Epithelial cell of proximal tubule (primary cell): ENCODE data around the gene TAGLN3. TPM values are rescaled to one million over a fixed set of nuclear protein-coding genes. Genes with fewer than 3 reads are reported as not detected.
"Not testable (repeated sequence)": the region's sequence is repeated elsewhere in the genome, so short reads cannot be mapped to it uniquely, and the experiment has no call there.

ENCODE experiments used
- DNase-seq: peaks from one replicate; pipeline ENCODE4 v3.0.0-alpha.2; 2011; ENCODE audit warnings: low read depth
- H3K4me3 ChIP-seq: 2 replicates; pipeline ENCODE4 v1.5.1; 2011; ENCODE audit warnings: low read depth, mild to moderate bottlenecking, low read length
- total RNA-seq: library from RNA; depleted of rRNA; stranded (reverse); fragments of >200 nt; gene quantifications from 2 replicates; pipeline ENCODE4 v1.2.3, GENCODE V29; 2015
- TF ChIP-seq, protein P1 (sequence below): conservative IDR thresholded peaks from 2 replicates; pipeline ENCODE4 v1.5.1; 2012; ENCODE audit warnings: low read depth, mild to moderate bottlenecking, low read length

TAGLN3 gene
- total RNA-seq, 1 donor from 2014 or later: 10.0 TPM

DNA sequence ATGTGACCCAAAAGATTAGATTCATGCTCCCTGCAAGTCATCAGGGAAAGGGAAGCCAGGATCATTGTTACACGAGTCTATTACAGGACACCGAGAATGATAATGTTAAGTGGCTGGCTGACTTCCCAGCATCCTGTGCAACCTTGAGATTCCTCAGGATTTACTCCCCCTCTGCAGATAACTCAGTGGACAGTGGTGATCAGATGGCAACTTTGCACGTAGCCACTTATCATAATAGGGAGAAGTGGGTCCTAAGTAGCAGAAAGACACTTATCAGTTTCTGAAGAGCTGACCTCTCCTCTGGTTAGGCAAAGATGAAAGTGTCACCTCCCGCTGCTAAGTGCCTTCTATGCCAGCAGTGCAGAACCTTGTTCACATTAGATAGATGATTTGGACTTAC is 29.1 kb downstream of the TAGLN3 start:
- TF ChIP-seq, protein P1, sequence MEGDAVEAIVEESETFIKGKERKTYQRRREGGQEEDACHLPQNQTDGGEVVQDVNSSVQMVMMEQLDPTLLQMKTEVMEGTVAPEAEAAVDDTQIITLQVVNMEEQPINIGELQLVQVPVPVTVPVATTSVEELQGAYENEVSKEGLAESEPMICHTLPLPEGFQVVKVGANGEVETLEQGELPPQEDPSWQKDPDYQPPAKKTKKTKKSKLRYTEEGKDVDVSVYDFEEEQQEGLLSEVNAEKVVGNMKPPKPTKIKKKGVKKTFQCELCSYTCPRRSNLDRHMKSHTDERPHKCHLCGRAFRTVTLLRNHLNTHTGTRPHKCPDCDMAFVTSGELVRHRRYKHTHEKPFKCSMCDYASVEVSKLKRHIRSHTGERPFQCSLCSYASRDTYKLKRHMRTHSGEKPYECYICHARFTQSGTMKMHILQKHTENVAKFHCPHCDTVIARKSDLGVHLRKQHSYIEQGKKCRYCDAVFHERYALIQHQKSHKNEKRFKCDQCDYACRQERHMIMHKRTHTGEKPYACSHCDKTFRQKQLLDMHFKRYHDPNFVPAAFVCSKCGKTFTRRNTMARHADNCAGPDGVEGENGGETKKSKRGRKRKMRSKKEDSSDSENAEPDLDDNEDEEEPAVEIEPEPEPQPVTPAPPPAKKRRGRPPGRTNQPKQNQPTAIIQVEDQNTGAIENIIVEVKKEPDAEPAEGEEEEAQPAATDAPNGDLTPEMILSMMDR: no peak
- no peak for DNase-seq

DNA sequence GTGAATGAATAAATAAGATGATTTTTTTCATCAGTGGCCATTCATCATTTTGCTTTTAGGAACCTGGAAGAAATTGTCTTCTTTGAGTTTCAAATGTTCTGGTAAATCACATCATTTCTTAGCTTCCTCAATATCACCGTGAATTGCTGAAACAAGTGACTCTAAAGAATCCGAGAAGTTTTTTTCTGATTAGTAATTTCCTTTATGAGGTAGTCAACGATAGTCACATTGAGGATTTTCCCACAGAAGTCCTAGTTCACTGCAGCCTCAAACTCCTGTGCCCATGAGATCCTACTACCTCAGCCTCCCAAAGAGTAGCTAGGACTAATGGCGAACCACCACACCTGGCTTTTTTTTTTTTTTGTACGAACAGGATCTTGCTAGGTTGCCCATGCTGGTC is 32.2 kb downstream of the TAGLN3 start:
- H3K4me3 ChIP-seq: no peak overlapping the region
- DNase-seq: no peak
- TF ChIP-seq, protein P1: no peak

More for the DNA sequence above, 29.1 kb downstream of the TAGLN3 start:
- no peak overlapping the region for H3K4me3 ChIP-seq

DNA sequence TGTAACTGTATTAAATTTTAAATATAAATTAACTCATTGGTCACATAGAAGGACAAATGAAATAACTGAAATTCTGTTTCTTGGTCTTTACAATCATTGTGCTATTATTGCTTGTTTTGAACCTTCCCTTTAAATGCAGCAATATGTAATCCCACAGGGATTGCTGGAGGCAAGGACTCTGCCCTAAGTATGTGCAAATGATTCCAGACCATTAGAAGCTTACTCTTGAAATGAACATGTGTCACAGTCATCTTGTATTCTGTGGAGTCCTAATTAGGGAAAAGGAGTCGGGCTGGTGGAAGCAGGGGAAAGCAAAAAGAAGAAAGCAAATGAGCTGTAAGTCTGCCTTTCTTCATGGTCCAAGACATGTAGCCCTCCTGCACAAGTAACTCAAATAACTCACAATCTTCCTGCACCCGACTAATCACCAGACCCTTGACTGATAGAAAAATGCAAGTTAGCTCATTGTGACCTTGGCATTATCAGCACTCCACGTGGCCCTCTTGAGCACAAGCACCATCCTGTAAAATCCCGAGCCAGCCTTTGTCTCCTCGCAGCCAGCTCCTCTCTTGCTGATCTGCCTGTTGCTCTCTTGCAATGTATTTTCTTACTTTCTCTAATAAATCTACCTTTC is 33.5 kb downstream of the TAGLN3 start:
- TF ChIP-seq, protein P1: no peak
- DNase-seq: no peak

DNA sequence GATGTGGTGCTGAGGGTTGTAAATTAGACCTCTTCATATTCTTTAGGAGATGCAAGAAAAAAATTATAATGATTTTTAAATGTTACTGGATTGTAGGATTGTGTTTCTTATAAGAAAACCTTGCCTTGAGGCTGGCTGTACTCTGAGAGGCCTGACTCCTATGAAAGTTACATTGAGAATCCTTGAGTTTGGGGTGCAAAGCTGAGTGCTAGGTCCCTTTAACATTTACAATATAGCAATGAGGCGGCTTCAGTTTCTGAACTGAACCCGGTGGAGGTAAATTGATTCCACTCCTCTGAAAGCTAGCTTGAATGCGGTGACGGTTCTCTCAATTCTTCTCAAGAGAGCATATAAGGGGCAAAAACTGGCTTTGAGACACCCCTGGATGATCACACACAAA is 35.7 kb downstream of the TAGLN3 start, which contains the start of gene TMPRSS7:
Gene TMPRSS7, plus strand, starts transcription at position 301 of the 400 bp plus-strand sequence. CDS start 110 bp downstream, outside the sequence.
- no peak for DNase-seq
- TF ChIP-seq, protein P1: no peak
- H3K4me3 ChIP-seq: no peak within 1 kb of the TSS

More for the DNA sequence above, 33.5 kb downstream of the TAGLN3 start:
- no peak overlapping the region for H3K4me3 ChIP-seq

DNA sequence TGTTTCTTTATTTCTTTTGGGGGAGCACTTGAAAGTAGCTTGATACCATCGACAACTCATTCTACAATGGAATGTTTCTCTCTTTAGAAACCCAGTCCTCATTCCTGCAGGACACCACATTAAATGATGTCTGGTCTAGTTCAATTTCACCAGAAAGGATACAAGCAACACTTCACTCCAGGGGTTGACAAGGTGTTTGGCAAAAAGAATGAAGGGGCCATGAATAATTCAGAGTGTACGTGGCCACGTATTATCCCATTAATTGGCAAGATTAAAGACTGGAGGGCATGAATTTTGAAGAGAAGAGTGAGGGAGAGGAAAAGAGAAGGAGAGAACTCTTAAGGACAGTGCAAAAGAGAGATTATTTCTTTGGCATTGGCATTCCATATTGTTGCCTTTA is 36.5 kb downstream of the TAGLN3 start:
- H3K4me3 ChIP-seq: no peak overlapping the region
- DNase-seq: no peak
- TF ChIP-seq, protein P1: no peak

DNA sequence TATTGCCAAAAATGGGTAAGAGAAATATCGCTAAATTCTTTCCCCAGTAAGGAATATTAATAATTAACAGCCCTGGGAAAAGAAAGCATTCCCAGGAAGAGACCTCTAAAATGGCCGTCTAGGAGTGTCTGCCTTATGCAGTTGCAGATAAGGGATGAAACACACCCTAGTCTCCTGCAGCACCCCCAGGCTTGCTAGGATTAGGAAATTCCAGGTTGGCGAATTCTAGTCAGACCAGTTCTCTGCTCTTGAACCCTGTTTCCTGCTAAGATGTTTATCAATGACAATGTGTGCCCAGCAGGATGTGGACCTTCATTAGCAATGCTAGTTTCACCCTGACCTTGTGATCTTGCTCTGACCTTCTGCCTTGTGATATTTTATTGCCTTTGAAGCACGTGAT is 38.5 kb downstream of the TAGLN3 start:
- not testable (repeated sequence) for H3K4me3 ChIP-seq

DNA sequence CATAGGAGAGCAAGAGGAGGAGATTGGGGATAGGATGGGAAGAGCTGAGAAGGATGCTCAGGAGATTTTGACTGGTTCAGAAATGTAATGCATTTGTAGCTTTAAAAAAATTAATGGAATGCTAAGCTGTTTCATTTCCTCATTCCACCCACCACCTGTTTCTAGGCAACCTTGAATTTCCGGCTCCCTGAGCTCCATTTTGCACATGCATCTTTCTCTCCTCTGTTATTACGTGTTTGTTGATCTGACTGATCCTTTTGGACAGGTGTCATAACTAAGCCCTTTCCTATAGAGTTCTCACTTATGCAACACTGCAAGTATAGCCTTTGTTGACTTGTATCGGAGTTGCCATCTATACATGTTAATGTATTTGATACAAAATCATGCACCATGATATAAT is 40.1 kb downstream of the TAGLN3 start:
- TF ChIP-seq, protein P1: no peak
- no peak for DNase-seq
- H3K4me3 ChIP-seq: no peak overlapping the region

More for the DNA sequence above, 38.5 kb downstream of the TAGLN3 start:
- DNase-seq: not testable (repeated sequence)
